GM21515 (cell line): ENCODE measurements around the gene CALHM3.

ENCODE experiments used
- ATAC-seq: cut with Tn5 transposase; IDR thresholded peaks from one replicate; pipeline ENCODE4 v1.9.1; 2021; ENCODE audit not compliant: unreplicated experiment

The CALHM3 gene

DNA sequence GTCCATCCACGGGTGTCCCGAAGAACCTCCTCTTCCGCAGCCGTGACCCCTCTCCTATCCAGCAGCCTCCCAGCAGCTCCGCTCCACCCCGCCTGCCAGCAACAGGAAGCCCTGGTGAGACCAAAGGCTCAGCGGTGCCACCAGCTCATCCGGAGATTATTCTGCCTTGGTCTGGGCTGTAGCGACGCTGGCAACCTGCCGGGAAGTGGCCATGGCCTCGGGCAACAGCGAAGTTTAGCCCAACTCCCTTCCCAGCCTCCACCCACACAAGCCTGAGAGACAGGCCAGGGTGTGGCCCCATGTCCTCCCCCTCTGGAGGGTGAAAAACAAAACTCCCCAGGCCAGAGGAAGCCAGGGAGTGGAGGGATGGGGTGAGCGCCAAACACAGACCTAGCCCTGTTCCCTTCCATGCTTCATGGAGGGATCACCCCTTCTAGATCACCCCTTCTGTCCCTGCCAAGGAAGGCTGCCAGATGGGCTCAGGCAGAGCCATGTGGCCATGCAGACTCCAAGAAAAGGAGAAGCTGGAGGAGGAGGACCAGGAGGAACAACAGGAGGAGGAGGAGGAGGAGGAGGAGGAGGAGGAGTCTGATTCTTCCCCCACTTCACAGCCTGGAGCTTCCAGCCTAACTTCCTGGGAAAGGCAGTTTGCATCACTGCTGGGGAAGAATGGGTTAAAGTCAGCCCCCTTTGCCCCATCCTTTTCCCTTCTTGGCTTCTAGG, 27.8 kb downstream of the CALHM3 start:
- no peak for ATAC-seq

GRCh38 chr10:103450201-103450695, 28.8 kb downstream of the CALHM3 start:
- no peak for ATAC-seq

GRCh38 chr10:103449208-103450144, 29.6 kb downstream of the CALHM3 start:
- ATAC-seq, result no peak

GRCh38 chr10:103448746-103449145, 30.3 kb downstream of the CALHM3 start:
- no peak for ATAC-seq

GRCh38 chr10:103447187-103447586, 31.9 kb downstream of the CALHM3 start:
- ATAC-seq, result no peak

- no peak for ATAC-seq
Measured at GRCh38 chr10:103445767-103446567, 33.1 kb downstream of the CALHM3 start.

GRCh38 chr10:103445366-103445765, 33.7 kb downstream of the CALHM3 start:
- ATAC-seq, result no peak

GRCh38 chr10:103444478-103444877, 34.6 kb downstream of the CALHM3 start:
- no peak for ATAC-seq

DNA sequence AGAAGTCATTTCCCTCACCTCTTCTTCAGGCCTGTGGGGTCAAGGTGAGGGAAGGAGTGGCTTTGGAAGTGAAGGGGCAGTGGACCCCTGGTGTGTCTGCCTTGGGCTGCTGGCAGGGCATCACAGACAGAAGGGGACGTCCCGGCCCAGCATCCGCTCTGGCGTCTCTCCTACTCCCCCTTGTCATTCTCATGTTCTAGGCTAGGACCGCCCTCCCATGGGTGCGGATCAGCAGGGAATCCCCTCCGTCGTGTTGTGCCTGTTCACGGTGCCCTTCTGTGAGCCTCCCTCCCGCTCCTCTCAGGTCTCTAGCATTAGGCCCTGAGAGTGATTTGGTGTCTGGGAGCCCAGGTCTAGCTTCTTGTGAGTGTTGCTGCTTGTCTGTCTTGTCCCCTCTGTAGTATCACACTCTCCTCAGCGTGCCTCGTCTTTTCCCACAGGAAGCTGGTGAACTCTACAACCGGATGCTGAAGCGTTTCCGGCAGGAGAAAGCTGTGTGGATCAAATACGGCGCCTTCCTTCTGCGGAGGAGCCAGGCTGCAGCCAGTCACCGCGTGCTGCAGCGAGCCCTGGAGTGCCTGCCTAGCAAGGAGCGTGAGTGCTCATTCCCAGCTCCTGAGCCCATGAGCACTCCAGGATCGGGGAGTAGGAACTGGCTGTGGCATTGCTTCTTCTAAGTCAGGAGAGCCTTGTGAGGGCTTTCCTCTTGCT, 35.4 kb downstream of the CALHM3 start:
- no peak for ATAC-seq

DNA sequence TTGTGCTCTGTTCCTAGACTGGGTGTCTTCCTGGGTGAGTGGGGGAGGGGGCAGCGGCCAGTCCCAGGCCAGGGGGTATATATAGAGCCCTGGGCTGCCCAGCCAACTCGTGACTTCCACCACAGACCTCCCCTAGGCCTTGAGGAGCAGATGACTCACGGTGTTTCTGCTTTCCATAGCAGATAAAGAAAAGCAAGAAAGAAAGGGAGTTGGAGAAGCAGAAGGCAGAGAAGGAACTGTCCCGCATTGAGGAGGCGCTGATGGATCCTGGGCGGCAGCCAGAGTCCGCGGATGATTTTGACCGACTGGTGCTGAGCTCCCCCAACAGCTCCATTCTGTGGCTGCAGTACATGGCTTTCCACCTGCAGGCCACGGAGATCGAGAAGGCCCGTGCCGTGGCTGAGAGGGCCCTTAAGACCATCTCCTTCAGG, 37.0 kb downstream of the CALHM3 start:
- no peak for ATAC-seq

- ATAC-seq, result no peak
Measured at GRCh38 chr10:103441611-103442010, 37.4 kb downstream of the CALHM3 start.

GRCh38 chr10:103441206-103441605, 37.8 kb downstream of the CALHM3 start:
- no peak for ATAC-seq

- no peak for ATAC-seq
Measured at GRCh38 chr10:103440416-103440815, 38.6 kb downstream of the CALHM3 start.

DNA sequence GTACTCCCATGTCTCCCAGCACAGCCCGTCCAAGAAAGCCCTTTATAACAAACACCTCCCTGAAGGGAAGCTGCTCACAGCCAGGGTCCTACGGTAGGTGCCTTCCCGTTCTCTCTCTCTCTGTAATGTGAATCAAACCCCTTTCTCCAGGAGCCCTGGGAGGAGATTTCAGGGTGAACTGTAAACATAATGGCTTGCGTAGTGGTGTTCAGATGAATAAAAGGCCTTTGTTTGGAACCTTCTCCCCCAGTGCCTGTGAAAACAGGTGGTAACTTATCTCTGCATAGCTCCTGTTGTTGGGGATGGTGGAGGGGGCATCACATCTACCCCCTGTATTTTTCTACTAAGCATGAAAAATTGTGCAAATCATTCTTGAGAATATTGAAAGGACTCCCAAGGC, 39.3 kb downstream of the CALHM3 start:
- ATAC-seq, result no peak

DNA sequence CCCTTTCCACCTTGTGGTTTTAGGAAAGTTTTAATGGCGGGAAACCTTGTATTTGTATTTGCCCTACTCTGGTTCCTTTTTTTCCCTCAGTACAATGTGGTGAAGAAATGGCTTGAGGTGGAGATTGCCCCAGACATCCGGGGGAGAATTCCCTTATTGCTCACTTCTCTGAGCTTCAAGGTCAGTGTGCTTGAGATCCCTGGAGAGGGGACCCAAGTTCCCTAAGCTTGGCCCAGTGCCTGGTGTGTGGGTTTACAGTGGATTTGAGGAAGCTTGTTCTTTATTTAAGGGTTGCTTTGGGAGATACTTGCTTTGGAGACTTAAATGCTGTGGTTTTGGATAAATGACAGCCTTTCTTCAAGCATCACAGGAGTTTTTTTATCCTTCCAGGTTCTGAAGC, 45.2 kb downstream of the CALHM3 start:
- ATAC-seq, result no peak

DNA sequence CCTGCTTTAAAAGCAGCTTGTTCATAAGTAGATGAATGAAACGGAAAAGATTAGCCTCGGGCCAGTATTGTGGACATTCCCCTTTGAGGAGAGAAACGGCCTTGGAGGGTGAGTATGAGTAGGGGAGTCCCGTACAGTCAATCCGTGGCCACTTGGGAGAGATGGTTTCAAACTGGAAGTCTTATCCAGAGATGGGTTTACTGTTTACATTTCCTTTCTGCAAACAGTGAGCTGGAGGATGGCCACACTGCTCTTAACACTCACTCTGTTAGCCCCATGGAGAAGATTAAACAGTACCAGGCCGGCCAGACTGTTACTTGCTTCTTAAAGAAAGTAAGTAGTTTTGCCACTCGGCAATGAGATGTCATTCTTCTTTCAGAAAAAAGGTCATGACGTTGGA, 47.1 kb downstream of the CALHM3 start:
- ATAC-seq, result no peak

GRCh38 chr10:103429647-103430046, 49.4 kb downstream of the CALHM3 start:
- no peak for ATAC-seq

- no peak for ATAC-seq
Measured at GRCh38 chr10:103428989-103429643, 49.9 kb downstream of the CALHM3 start.

DNA sequence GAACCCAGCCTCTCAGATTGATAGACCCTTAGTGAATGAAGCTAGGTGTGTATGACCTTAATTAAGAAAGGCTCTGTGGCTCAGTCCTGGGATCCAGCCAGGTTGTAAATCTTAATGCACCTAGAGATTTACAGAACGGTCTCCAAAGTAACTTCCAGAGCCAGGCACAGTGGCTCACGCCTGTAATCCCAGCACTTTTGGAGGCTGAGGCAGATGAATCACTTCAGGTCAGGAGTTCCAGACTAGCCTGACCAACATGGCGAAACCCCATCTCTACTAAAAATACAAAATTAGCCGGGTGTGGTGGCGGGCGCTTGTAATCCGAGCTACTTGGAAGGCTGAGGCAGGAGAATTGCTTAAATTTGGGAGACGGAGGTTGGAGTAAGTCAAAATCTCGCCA, 51.2 kb downstream of the CALHM3 start:
- ATAC-seq, result no peak

- no peak for ATAC-seq
Measured at GRCh38 chr10:103423748-103424147, 55.3 kb downstream of the CALHM3 start.
